Lower leg skin (tissue), 4 donors: Measurements from ENCODE around the gene BMP8B. TPM values are rescaled to one million over a fixed set of nuclear protein-coding genes. Genes with fewer than 3 reads are reported as not detected.
"Not testable (repeated sequence)": the region's sequence is repeated elsewhere in the genome, so short reads cannot be mapped to it uniquely, and the experiment has no call there.

Source experiments
- DNase-seq, 2 donors: peaks; one replicate each; pipeline ENCODE4 v3.0.0-alpha.2; 2019; ENCODE audit warnings: low spot score in 2 of 2
- H3K4me3 ChIP-seq: fragments of 200-600 bp; sonication (generic); 2 replicates; pipeline ENCODE4 v1.5.1; 2017; ENCODE audit warnings: mild to moderate bottlenecking, low read depth; ENCODE audit not compliant: poor library complexity, severe bottlenecking
- POLR2A ChIP-seq, 2 donors: fragments of 450-650 bp; IDR thresholded peaks; one replicate each; pipeline ENCODE4 v1.6.1; 2016 to 2017; ENCODE audit warnings: antibody characterized with exemption in 2 of 2, mild to moderate bottlenecking in 1 of 2, moderate library complexity in 1 of 2
- WGBS, 2 donors: methylation state at CpG; one replicate each; pipeline ENCODE4 v1.1.5; 2018; 5-methylcytosine and 5-hydroxymethylcytosine counted together
- intact Hi-C: fragments of 100-400 bp; cut with DNase I; formaldehyde crosslinking; loops from one replicate; pipeline ENCODE4 v1.15.0; 2023; ENCODE audit warnings: low total_unique reads
- total RNA-seq, 4 donors: library from RNA; depleted of rRNA; stranded (reverse); fragments of >200 nt; gene quantifications; one replicate each; pipeline ENCODE4 v1.1.0, GENCODE V29; 2016
- TF ChIP-seq, protein P1 (sequence below), 3 donors: fragments of 450-650 bp; IDR thresholded peaks; one replicate each; pipeline ENCODE4 v1.5.1; 2016; ENCODE audit warnings: antibody characterized with exemption in 3 of 3, mild to moderate bottlenecking in 3 of 3, moderate library complexity in 2 of 3

Gene BMP8B
- total RNA-seq, 4 donors from 2014 or later: 1.1 to 2.2 (median 1.5) TPM

DNA sequence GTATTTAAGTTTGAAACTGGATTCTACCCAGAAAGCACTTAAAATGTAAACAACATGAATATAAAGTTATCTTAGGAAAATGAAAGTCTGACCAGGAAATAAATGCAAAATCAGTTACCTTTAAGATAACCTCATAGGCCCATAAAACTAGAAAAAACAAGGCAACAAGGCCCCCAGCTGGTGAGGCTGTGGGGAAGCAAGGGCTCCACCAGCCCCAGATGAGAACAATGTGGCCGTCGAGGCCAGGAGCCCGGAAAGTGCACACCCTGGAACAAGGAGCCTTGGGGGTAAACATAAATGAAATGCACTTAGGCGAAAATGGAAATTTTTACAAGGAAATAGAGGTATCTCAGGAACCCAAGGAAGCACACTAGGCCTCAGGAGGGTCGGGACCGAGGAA is 37.9 kb upstream of the BMP8B start:
- no peak overlapping the region for H3K4me3 ChIP-seq
- 80 to 82% methylated on average over 6 of the region's 6 CpGs for WGBS, 2 donors
- TF ChIP-seq, protein P1, sequence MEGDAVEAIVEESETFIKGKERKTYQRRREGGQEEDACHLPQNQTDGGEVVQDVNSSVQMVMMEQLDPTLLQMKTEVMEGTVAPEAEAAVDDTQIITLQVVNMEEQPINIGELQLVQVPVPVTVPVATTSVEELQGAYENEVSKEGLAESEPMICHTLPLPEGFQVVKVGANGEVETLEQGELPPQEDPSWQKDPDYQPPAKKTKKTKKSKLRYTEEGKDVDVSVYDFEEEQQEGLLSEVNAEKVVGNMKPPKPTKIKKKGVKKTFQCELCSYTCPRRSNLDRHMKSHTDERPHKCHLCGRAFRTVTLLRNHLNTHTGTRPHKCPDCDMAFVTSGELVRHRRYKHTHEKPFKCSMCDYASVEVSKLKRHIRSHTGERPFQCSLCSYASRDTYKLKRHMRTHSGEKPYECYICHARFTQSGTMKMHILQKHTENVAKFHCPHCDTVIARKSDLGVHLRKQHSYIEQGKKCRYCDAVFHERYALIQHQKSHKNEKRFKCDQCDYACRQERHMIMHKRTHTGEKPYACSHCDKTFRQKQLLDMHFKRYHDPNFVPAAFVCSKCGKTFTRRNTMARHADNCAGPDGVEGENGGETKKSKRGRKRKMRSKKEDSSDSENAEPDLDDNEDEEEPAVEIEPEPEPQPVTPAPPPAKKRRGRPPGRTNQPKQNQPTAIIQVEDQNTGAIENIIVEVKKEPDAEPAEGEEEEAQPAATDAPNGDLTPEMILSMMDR (IDR thresholded peaks at IDR 0.05): no peak
- no peak for TF ChIP-seq POLR2A (IDR thresholded peaks at IDR 0.05)
- no peak for DNase-seq
- intact Hi-C loops: no loop called here

DNA sequence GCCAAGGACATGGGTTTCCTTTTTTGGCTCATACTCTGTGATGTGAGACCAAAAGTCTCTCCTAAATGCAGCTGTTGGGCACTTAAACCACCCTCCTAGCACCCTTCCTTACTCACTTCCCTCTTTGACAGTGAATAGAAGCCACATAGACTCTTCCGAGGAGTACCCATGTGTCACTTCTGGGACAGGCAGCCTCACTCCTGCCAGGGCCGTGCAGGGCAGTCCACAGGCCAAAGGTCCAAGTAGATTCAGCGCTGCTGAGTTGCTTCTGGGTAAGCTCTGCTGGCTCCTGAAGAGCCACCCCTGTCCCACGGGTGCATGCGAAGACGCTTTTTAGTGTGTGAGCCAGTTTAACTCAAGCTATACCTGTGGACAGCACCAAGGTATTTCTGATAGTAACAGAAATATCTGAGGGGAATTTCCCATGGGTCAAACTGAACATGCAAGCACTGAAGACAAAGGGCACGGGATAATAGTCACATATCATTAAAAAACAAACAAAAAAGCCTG is 36.8 kb upstream of the BMP8B start:
- no peak for DNase-seq
- H3K4me3 ChIP-seq: no peak overlapping the region
- intact Hi-C loops: no loop called here
- 75 to 90% methylated on average over 7 of the region's 7 CpGs for WGBS, 2 donors
- no peak for TF ChIP-seq POLR2A (IDR thresholded peaks at IDR 0.05)
- TF ChIP-seq, protein P1 (IDR thresholded peaks at IDR 0.05): no peak

DNA sequence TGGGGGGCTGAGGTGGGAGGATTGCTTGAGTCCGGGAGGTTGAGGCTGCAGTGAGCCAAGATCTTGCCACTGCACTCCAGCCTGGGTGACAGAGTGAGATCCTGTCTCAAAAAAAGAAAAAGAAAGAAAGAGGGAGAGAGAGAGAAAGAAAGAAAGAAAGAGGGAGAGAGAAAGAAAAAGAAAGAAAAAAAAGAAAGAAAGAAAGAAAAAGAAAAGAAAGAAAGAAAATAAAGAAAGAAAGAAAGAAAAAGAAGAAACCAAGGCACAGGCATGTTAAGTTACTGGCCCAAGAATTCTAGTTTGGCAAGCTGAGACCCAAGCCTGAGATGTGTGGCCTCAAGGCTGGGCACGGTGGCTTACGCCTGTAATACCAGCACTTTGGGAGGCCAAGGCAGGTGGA is 34.8 kb upstream of the BMP8B start:
- DNase-seq, intact Hi-C loops, H3K4me3 ChIP-seq: not testable (repeated sequence)
- WGBS, 2 donors: 85 to 89% methylated on average over 3 of the region's 3 CpGs

DNA sequence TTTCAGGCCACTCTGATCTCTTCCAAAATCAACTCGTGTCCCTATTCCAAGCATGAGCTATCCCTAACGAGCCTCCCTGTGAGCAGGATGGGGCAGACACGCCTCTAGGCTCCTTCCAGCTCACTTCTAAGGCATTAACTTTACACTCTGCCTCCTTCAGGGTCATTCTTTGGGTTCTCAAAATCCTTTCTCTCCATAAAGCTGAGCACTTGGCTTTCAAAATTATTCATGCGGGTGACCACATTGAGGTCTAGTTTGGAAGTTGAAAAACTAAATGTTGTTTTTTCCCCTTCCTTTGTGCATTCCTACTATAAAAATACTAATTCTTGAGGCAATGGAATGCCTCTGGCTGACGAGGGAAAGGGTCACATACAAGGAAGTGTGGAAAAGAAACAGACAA is 33.5 kb upstream of the BMP8B start:
- WGBS, 2 donors: 59 to 73% methylated on average over 5 of the region's 5 CpGs
- intact Hi-C loops: no loop called here
- TF ChIP-seq POLR2A (IDR thresholded peaks at IDR 0.05): no peak
- TF ChIP-seq, protein P1 (IDR thresholded peaks at IDR 0.05): no peak
- H3K4me3 ChIP-seq: no peak overlapping the region
- no peak for DNase-seq

DNA sequence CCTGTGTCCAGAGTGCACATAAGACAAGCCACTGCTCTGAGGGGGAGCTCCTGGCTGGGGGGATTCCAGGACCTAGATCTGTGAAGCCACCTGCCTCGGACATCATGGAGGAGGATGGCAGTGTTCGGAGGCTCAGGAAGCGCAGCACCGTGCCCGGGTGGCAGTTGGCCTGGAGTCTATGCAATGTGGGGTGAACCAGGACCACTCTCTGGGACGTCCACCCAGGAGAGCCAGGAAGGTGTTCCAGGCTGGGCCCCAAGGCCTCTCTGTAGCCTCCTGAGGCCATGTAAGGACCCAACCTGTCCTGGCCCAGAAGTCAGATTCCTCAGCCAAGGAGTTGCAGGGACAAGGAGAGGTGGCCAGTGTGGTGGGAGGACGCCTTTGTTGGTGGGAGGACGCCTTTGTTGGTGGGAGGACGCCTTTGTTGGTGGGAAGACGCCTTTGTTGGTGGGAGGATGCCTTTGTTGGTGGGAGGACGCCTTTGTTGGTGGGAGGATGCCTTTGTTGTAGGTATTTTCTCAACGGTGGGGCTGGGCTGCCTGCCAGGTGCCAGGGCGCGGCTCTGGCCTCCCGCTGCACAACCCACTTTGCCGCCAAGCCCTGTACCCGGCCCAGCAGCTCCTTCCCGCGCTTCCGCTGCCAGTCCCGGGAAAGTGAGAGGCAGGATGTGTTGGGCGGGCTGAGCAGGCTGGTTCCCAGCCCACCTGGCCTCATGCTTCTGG is 30.6 kb upstream of the BMP8B start:
- 58 to 68% methylated on average over 22 of the region's 22 CpGs for WGBS, 2 donors
- H3K4me3 ChIP-seq: no peak overlapping the region
- intact Hi-C loops: loop anchor here (5.0 kb wide), 2 partner anchors 83 to 153 kb away; partner anchors contain the start of gene MYCL
- TF ChIP-seq, protein P1 (IDR thresholded peaks at IDR 0.05): no peak
- TF ChIP-seq POLR2A (IDR thresholded peaks at IDR 0.05): no peak
- DNase-seq: peak in 1 of 2 donors; percentile 82

DNA sequence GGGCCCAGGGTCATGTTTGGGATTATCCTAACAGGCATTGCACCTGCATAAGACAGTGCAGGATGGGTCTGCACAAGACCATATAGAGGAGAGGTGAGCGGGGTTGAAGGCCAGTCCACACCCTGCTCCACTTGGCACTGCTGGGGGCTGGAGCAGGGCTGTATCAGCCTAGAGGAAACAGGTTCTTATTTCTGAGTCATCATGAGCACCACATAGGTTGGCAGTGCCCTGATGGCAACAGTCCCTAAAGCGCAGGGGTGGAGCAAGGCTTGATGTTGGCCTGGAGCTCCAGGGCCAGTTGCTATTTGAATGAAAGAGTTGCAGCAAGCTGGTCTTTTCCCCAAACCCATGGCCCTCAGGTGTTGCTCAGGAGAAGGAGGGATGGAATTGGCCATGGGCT is 29.8 kb upstream of the BMP8B start:
- H3K4me3 ChIP-seq: no peak overlapping the region
- peak; percentile 64 to 86 for DNase-seq
- intact Hi-C loops: loop anchor here (5.0 kb wide), 2 partner anchors 84 to 154 kb away; partner anchors contain the start of gene MYCL
- WGBS, 2 donors: 25 to 67% methylated on average over 2 of the region's 2 CpGs
- TF ChIP-seq, protein P1 (IDR thresholded peaks at IDR 0.05): no peak
- no peak for TF ChIP-seq POLR2A (IDR thresholded peaks at IDR 0.05)

DNA sequence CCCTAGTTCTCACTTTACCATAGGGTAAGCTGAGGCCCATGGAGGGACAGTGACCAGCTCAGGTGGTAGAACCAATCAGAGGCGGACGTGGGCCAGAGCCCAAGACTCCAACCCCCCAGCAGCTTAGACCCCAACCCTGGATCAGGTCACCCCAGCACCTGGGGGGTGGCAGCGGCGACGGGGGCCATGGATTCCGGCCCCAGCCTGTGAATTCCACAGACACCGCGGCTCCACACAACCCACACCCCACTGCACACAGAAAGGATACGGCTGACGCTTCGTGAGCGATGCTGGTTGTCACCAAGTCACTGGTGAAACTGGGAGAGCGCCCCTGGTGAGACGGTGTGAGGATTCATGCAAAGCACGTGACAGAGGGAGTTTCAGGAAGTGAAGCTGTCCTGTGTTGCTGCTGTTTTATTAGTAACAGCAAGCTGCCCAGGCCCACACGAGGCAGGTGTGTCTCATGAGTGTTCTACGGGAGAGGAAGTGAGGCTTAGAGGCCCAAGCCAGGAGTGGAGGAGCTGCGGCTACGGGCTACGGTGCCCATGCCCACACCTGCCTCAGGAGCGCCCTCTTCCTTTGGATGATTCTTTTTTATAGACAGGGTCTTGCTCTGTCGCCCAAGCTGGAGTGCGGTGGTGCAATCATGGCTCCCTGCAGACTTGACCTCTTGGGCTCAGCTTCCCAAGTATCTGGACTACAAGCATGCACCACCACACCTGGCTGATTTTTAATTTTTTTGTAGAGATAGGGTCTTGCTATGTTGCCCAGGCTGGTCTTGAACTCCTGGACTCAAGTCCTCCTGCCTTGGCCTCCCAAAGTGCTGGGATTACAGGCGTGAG is 28.6 kb upstream of the BMP8B start:
- not testable (repeated sequence) for H3K4me3 ChIP-seq
- intact Hi-C loops: loop anchor here (5.0 kb wide), 2 partner anchors 85 to 155 kb away; partner anchors contain the start of gene MYCL
- 43 to 49% methylated on average over 18 of the region's 24 CpGs for WGBS, 2 donors
- DNase-seq: peak; percentile 65 to 89
